Measurements from ENCODE around the gene TMEM151B. TPM values are rescaled to one million over a fixed set of nuclear protein-coding genes. Genes with fewer than 3 reads are reported as not detected.

The TMEM151B gene
- total and polyA plus RNA-seq, 2 of the 13 experiments (the other 11 are each of a cell fraction or from before 2014, with no cell fraction given), result not detected

DNA sequence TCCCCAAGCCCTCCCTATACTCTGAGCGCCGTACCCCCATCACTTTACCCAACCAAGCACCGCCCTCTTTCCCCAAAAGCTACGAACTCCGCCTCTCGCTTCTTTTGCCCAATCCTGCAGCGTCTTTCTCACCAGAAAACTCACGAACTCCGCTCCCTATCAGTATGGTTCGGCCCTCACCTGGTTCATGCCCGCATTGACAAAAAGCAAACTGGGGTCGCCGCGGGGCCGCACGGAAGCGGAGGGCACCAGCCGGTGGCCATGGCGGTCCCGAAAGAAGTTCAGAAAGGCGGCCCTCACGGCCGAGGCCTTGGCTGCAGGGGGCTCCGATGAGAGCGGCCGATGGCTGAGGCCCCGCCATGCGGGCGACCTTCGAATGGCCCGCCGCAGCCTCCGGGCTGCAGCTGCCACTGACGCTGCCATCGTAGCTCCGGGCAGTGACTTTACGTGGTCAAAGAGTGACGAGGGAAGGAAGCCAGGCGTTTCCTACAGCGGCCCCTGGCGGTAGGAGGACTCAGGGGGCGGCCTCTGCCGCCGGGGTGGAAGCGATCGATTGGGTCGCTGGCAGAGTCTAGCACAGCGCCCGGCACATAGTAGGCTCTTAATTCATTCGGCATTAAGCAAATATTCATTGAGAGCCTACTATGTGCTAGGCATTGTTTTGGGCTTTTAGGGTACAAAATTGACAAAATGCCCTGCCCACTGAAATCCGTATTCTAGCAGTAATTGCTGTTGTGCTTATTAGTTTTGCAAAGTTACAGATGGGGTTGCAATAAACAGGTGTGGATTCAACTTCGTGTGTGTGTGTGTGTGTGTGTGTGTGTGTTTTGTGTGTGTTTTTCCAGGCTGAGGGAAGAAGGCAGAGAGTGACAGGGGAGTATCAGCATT is 42.9 kb downstream of the TMEM151B start, which contains the start of gene AARS2 (continued):
- TF ChIP-seq, protein P1, sequence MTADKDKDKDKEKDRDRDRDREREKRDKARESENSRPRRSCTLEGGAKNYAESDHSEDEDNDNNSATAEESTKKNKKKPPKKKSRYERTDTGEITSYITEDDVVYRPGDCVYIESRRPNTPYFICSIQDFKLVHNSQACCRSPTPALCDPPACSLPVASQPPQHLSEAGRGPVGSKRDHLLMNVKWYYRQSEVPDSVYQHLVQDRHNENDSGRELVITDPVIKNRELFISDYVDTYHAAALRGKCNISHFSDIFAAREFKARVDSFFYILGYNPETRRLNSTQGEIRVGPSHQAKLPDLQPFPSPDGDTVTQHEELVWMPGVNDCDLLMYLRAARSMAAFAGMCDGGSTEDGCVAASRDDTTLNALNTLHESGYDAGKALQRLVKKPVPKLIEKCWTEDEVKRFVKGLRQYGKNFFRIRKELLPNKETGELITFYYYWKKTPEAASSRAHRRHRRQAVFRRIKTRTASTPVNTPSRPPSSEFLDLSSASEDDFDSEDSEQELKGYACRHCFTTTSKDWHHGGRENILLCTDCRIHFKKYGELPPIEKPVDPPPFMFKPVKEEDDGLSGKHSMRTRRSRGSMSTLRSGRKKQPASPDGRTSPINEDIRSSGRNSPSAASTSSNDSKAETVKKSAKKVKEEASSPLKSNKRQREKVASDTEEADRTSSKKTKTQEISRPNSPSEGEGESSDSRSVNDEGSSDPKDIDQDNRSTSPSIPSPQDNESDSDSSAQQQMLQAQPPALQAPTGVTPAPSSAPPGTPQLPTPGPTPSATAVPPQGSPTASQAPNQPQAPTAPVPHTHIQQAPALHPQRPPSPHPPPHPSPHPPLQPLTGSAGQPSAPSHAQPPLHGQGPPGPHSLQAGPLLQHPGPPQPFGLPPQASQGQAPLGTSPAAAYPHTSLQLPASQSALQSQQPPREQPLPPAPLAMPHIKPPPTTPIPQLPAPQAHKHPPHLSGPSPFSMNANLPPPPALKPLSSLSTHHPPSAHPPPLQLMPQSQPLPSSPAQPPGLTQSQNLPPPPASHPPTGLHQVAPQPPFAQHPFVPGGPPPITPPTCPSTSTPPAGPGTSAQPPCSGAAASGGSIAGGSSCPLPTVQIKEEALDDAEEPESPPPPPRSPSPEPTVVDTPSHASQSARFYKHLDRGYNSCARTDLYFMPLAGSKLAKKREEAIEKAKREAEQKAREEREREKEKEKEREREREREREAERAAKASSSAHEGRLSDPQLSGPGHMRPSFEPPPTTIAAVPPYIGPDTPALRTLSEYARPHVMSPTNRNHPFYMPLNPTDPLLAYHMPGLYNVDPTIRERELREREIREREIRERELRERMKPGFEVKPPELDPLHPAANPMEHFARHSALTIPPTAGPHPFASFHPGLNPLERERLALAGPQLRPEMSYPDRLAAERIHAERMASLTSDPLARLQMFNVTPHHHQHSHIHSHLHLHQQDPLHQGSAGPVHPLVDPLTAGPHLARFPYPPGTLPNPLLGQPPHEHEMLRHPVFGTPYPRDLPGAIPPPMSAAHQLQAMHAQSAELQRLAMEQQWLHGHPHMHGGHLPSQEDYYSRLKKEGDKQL (CRISPR knock-in tag; IDR thresholded peaks at IDR 0.05; ENCODE audit: low read depth), result peak; percentile 69; the same call in 1 of the 2 replicates
- TF ChIP-seq ZNF83 (CRISPR knock-in tag; IDR thresholded peaks at IDR 0.05; ENCODE audit: borderline replicate concordance) (no peak), ELF3 (CRISPR knock-in tag; IDR thresholded peaks at IDR 0.05) (peak; percentile 90), NR1H2 (CRISPR knock-in tag; IDR thresholded peaks at IDR 0.05; ENCODE audit: borderline replicate concordance, low read depth) (no peak), SMAD9 (CRISPR knock-in tag; IDR thresholded peaks at IDR 0.05) (peak; percentile 81; the same call in 1 of the 2 replicates), ZNF383 (CRISPR knock-in tag; IDR thresholded peaks at IDR 0.05; ENCODE audit: borderline replicate concordance) (0 out of 2 replicates have a peak, but pooled peaks have one; percentile 44), BORCS8-MEF2B (CRISPR knock-in tag; IDR thresholded peaks at IDR 0.05) (peak; percentile 97), ZFP36L2 (CRISPR knock-in tag; IDR thresholded peaks at IDR 0.05) (peak; percentile 87; the same call in 1 of the 2 replicates), MTF1 (CRISPR knock-in tag; IDR thresholded peaks at IDR 0.05) (peak; percentile 88; the same call in 1 of the 2 replicates), ZNF550 (CRISPR knock-in tag; IDR thresholded peaks at IDR 0.05; ENCODE audit: borderline replicate concordance) (0 out of 2 replicates have a peak, but pooled peaks have one; percentile 21), ZNF782 (CRISPR knock-in tag; IDR thresholded peaks at IDR 0.05; ENCODE audit: borderline replicate concordance) (peak; percentile 89; the same call in 1 of the 2 replicates), SNAPC2 (CRISPR knock-in tag; IDR thresholded peaks at IDR 0.05) (peak; percentile 80; the same call in 1 of the 2 replicates), TARDBP (CRISPR knock-in tag; IDR thresholded peaks at IDR 0.05) (peak; percentile 97), NCOA1 (CRISPR knock-in tag; IDR thresholded peaks at IDR 0.05) (peak; percentile 79; the same call in 1 of the 2 replicates), YEATS4 (CRISPR knock-in tag; IDR thresholded peaks at IDR 0.05; ENCODE audit: borderline replicate concordance) (peak; percentile 99), HMG20A (CRISPR knock-in tag; IDR thresholded peaks at IDR 0.05; ENCODE audit: borderline replicate concordance) (peak; percentile 83), SIN3B (IDR thresholded peaks at IDR 0.05; ENCODE audit: low read length) (peak; percentile 94), SIN3A (IDR thresholded peaks at IDR 0.05; ENCODE audit: borderline replicate concordance, low read depth, low read length) (peak; percentile 90), AHR (CRISPR knock-in tag; IDR thresholded peaks at IDR 0.05) (peak; percentile 96), NR3C1 (CRISPR knock-in tag; IDR thresholded peaks at IDR 0.05) (no peak), MTA3 (CRISPR knock-in tag; IDR thresholded peaks at IDR 0.05) (no peak)
- TF ChIP-seq, protein P2, sequence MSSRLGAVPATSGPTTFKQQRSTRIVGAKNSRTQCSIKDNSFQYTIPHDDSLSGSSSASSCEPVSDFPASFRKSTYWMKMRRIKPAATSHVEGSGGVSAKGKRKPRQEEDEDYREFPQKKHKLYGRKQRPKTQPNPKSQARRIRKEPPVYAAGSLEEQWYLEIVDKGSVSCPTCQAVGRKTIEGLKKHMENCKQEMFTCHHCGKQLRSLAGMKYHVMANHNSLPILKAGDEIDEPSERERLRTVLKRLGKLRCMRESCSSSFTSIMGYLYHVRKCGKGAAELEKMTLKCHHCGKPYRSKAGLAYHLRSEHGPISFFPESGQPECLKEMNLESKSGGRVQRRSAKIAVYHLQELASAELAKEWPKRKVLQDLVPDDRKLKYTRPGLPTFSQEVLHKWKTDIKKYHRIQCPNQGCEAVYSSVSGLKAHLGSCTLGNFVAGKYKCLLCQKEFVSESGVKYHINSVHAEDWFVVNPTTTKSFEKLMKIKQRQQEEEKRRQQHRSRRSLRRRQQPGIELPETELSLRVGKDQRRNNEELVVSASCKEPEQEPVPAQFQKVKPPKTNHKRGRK (CRISPR knock-in tag; IDR thresholded peaks at IDR 0.05), result peak; percentile 66; the same call in 1 of the 2 replicates

Data from HepG2 (cell line).